Lung (tissue), 12 donors: ENCODE data around the gene MANEAL. TPM values are rescaled to one million over a fixed set of nuclear protein-coding genes. Genes with fewer than 3 reads are reported as not detected.

Experiments used
- ATAC-seq: fragments of 200-7000 bp; cut with Tn5 transposase; one replicate; pipeline ENCODE4 v1.9.1; 2020; ENCODE audit warnings: moderate number of reproducible peaks; ENCODE audit not compliant: insufficient read depth, low FRiP score
- DNase-seq, 3 donors: peaks; one replicate each; pipeline ENCODE4 v3.0.0-alpha.2; 2013 to 2017
- H3K27ac ChIP-seq, 2 donors: one replicate each; pipeline ENCODE4 v1.5.1; 2013; ENCODE audit warnings: mild to moderate bottlenecking in 2 of 2, moderate library complexity in 2 of 2, control low read depth in 1 of 2, inconsistent platforms in 1 of 2, low read depth in 1 of 2, low read length in 1 of 2
- H3K27me3 ChIP-seq, 3 donors: one replicate each; pipeline ENCODE4 v1.5.1; 2013; ENCODE audit warnings: low read length in 2 of 3; ENCODE audit not compliant: control insufficient read depth in 3 of 3, insufficient read depth in 3 of 3
- H3K36me3 ChIP-seq, 4 donors: one replicate each; pipeline ENCODE4 v1.5.1; 2013; ENCODE audit warnings: low read length in 4 of 4, mild to moderate bottlenecking in 1 of 4, moderate library complexity in 1 of 4; ENCODE audit not compliant: control insufficient read depth in 4 of 4, insufficient read depth in 4 of 4
- H3K4me1 ChIP-seq, 5 donors: one replicate each; pipeline ENCODE4 v1.5.1; 2013; ENCODE audit warnings: low read length in 5 of 5, mild to moderate bottlenecking in 2 of 5, moderate library complexity in 1 of 5; ENCODE audit not compliant: control insufficient read depth in 5 of 5, insufficient read depth in 5 of 5
- H3K4me3 ChIP-seq: one replicate; pipeline ENCODE4 v1.5.1; 2013; ENCODE audit warnings: mild to moderate bottlenecking, control low read depth, moderate library complexity
- H3K9ac ChIP-seq, 2 donors: one replicate each; pipeline ENCODE4 v1.5.1; 2013; ENCODE audit warnings: low read length in 2 of 2, control low read depth in 1 of 2; ENCODE audit not compliant: insufficient read depth in 1 of 2
- H3K9me3 ChIP-seq, 4 donors: one replicate each; pipeline ENCODE4 v1.5.1; 2013; ENCODE audit warnings: low read length in 3 of 4, mild to moderate bottlenecking in 1 of 4, moderate library complexity in 1 of 4; ENCODE audit not compliant: control insufficient read depth in 4 of 4, insufficient read depth in 3 of 4
- CTCF ChIP-seq: IDR thresholded peaks from 2 replicates; pipeline ENCODE4 v1.5.1; 2012; ENCODE audit warnings: mild to moderate bottlenecking; ENCODE audit errors: control extremely low read depth, extremely low read depth
- WGBS, 2 donors: extraction: QIAGEN DNeasy Blood & Tissue Kit; methylation state at CpG; one replicate each; pipeline ENCODE4 v1.1.7; 2013; 5-methylcytosine and 5-hydroxymethylcytosine counted together
- polyA plus RNA-seq, 2 donors: library from polyadenylated mRNA; stranded (reverse); fragments of 200-250 nt; gene quantifications; one replicate each; pipeline ENCODE4 v1.2.1, GENCODE V29; 2013
- total RNA-seq, 2 donors: library from RNA; depleted of rRNA in 1 of 2; stranded (reverse); fragments of >200 nt in 1 of 2; gene quantifications; one replicate each; pipeline ENCODE4 v1.2.1, GENCODE V29; 2014 to 2021
- donor health status: control.
- donor health status: control.
- donor health status: Bipolar disorder and iron deficiency.
- donor health status: healthy.
- donor health status: DM: yes; HTN: yes; CAD: no.

MANEAL gene
- total and polyA plus RNA-seq, 4 donors: 2.3 to 8.1 (median 3.4) TPM

GRCh38 chr1:37764414-37764825 lies 29.2 kb upstream of the MANEAL start:
- Histone ChIP-seq H3K9me3 (peaks cover 0 to 19% (median 0%) of the 10 kb centered on the region in 4 donors), H3K27me3 (peaks cover 14 to 52% (median 30%) of the 10 kb centered on the region in 3 donors), H3K4me1 (peaks cover 0 to 2% (median 0%) of the 10 kb centered on the region in 5 donors), H3K9ac (no peak overlapping the region), H3K4me3 (no peak overlapping the region), H3K36me3 (no peaks in the 10 kb centered on the region), H3K27ac (no peak overlapping the region)
- no peak for ATAC-seq
- 5 to 10% methylated on average over 29 of the region's 29 CpGs for WGBS, 2 donors
- no peak for TF ChIP-seq CTCF
- DNase-seq: peak; percentile 63 to 79 (median 72)

GRCh38 chr1:37764888-37765441 lies 28.7 kb upstream of the MANEAL start, which contains the start of gene EPHA10:
EPHA10 (minus strand) TSS chr1:37765120; CDS start chr1:37765066, 54 bp downstream.
- no peak within 1 kb of the TSS for H3K9ac ChIP-seq
- peaks cover 0 to 2% (median 0%) of the 10 kb centered on the region in 5 donors for H3K4me1 ChIP-seq
- no peak for ATAC-seq
- WGBS, 2 donors: 6 to 8% methylated on average over 33 of the region's 33 CpGs
- no peaks in the 10 kb centered on the region for H3K36me3 ChIP-seq
- H3K4me3 ChIP-seq: no peak within 1 kb of the TSS
- TF ChIP-seq CTCF: no peak
- H3K9me3 ChIP-seq: peaks cover 0 to 19% (median 0%) of the 10 kb centered on the region in 4 donors
- H3K27ac ChIP-seq: no peak within 1 kb of the TSS
- H3K27me3 ChIP-seq: peaks cover 12 to 52% (median 27%) of the 10 kb centered on the region in 3 donors
- DNase-seq: no peak

- H3K36me3 ChIP-seq: no peaks in the 10 kb centered on the region
- peaks cover 0 to 2% (median 0%) of the 10 kb centered on the region in 5 donors for H3K4me1 ChIP-seq
- H3K9ac ChIP-seq: no peak overlapping the region
- DNase-seq: no peak
- TF ChIP-seq CTCF: no peak
- peaks cover 12 to 49% (median 27%) of the 10 kb centered on the region in 3 donors for H3K27me3 ChIP-seq
- no peak for ATAC-seq
- no peak overlapping the region for H3K27ac ChIP-seq
- H3K9me3 ChIP-seq: peaks cover 0 to 19% (median 0%) of the 10 kb centered on the region in 4 donors
- 8 to 9% methylated on average over 27 of the region's 27 CpGs for WGBS, 2 donors
- H3K4me3 ChIP-seq: no peak overlapping the region
These were observed 27.6 kb upstream of the MANEAL start for GRCh38 chr1:37765916-37766664.
